ENCODE results near the gene IRGQ. TPM values are rescaled to one million over a fixed set of nuclear protein-coding genes. Genes with fewer than 3 reads are reported as not detected.

The IRGQ gene
- total RNA-seq, 1 donor from 2014 or later, result 13.1 TPM

DNA sequence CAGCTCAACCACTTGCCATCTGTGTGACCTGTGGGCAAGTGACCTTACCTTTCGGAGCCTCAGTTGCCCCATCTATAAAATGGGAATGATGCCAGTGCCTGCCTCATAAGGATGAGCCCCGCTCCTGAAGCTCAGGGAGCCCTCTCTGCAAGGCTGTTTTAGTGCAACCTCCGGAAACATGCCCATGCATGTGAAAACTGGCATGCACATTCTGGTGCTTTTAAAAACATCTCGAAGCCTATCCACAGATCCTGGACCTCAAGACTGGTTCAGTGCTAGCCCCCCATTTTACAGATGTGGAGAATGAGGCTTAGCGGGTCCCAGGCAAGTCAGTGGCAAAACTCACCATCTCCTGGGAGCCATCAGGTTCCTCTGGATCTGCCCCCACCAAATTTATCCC is 38.1 kb upstream of the IRGQ start:
- ChIA-PET POLR2A (interaction anchor here (1.8 kb wide), 1 partner anchor 14 kb away, joined by 7 read pairs; no protein-coding TSS in a partner anchor), CTCF (no interaction called here)
- TF ChIP-seq CTCF (IDR thresholded peaks at IDR 0.05), result no peak
- peaks cover 19% of the 10 kb centered on the region for H3K27me3 Mint-ChIP-seq
- no peaks in the 10 kb centered on the region for H3K9me3 Mint-ChIP-seq
- H3K27ac Mint-ChIP-seq, result no peak overlapping the region
- intact Hi-C loops (cut with micrococcal nuclease), result loop anchor here (5.0 kb wide), 1 partner anchor 33 kb away; no protein-coding TSS in a partner anchor
- H3K4me1 Mint-ChIP-seq, result peaks cover 12% of the 10 kb centered on the region
- DNase-seq (no peak), ATAC-seq (ENCODE audit: low read depth) (no peak)
- H3K36me3 Mint-ChIP-seq (ENCODE audit: low read depth), result no peaks in the 10 kb centered on the region
- H3K4me3 Mint-ChIP-seq, result no peak overlapping the region

GRCh38 chr19:43633520-43633919 is 37.6 kb upstream of the IRGQ start:
- Mint-ChIP-seq H3K27me3 (peaks cover 14% of the 10 kb centered on the region), H3K9me3 (no peaks in the 10 kb centered on the region), H3K36me3 (ENCODE audit: low read depth) (no peaks in the 10 kb centered on the region), H3K4me1 (peaks cover 6% of the 10 kb centered on the region), H3K27ac (no peak overlapping the region), H3K4me3 (no peak overlapping the region)
- DNase-seq, result no peak
- no peak for ATAC-seq (ENCODE audit: low read depth)
- no peak for TF ChIP-seq CTCF (IDR thresholded peaks at IDR 0.05)
- intact Hi-C loops (cut with micrococcal nuclease), result loop anchor here (5.0 kb wide), 1 partner anchor 34 kb away; no protein-coding TSS in a partner anchor
- ChIA-PET POLR2A (interaction anchor here (0.6 to 1.8 kb wide), 3 partner anchors 13 to 162 kb away, joined by 3 to 7 read pairs (median 3); no protein-coding TSS in a partner anchor), CTCF (no interaction called here)

DNA sequence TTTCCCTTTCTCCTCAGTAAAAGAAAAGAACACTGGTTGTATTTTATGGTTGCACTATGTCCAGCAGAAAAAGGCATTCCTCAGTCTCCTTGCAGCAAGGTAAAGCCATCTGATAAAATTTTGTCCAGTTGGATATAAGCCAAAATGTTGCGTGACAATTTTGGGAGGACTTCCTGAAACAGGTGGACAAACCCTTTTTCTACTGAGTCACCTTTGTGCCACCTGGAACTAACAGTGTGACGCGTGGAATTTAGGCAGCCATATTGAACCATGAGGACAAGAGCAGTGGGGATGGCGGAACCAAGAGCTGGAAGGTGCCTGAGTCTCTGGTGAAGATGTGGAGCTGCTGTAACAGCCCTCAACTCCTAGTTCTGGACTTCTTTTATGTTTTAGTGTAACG is 35.6 kb upstream of the IRGQ start:
- no peak for ATAC-seq (ENCODE audit: low read depth)
- peaks cover 9% of the 10 kb centered on the region for H3K27me3 Mint-ChIP-seq
- H3K27ac Mint-ChIP-seq, result no peak overlapping the region
- CTCF ChIA-PET, result no interaction called here
- POLR2A ChIA-PET, result no interaction called here
- no peak for DNase-seq
- no peaks in the 10 kb centered on the region for H3K9me3 Mint-ChIP-seq
- no peaks in the 10 kb centered on the region for H3K36me3 Mint-ChIP-seq (ENCODE audit: low read depth)
- H3K4me3 Mint-ChIP-seq, result no peak overlapping the region
- intact Hi-C loops (cut with micrococcal nuclease), result loop anchor here (5.0 kb wide), 1 partner anchor 36 kb away; no protein-coding TSS in a partner anchor
- H3K4me1 Mint-ChIP-seq, result peaks cover 4% of the 10 kb centered on the region
- TF ChIP-seq CTCF (IDR thresholded peaks at IDR 0.05), result no peak

DNA sequence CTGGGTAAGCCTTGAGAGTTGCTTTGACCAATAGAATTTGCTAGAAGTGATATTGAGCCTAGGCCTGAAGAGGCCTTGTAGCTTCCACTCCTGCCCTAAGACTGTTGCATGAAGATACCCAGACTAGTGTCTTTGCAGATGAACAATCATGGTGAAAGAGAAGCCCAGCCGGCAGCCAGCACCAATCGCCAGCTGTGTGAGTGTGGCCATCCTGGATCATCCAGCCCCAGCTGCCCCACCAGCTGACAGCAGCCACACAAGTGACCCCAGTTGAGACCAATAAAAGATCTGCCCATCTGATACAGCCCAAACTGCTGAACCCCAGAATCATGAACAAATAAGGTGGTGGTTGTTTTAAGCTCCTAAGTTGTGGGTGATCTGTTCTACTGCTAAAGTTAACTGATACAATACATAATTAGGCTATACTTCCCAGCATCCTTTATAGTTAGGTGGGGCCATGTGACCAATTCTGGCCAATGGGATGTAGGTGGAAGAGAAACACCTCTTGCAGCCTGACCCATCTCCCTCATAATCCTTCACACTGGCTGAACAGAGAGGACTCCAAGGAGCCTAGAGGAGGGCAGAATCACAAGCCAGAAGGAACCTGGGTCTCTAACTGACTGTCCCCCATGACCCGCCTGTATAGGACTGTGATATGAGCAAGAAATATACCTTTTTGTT is 32.9 kb upstream of the IRGQ start:
- Mint-ChIP-seq H3K27me3 (peaks cover 7% of the 10 kb centered on the region), H3K36me3 (ENCODE audit: low read depth) (no peaks in the 10 kb centered on the region), H3K4me3 (no peak overlapping the region), H3K27ac (no peak overlapping the region), H3K4me1 (peaks cover 10% of the 10 kb centered on the region), H3K9me3 (no peaks in the 10 kb centered on the region)
- no peak for DNase-seq
- intact Hi-C loops (cut with micrococcal nuclease), result no loop called here
- CTCF ChIA-PET, result interaction anchor here (0.6 to 1.2 kb wide), 2 partner anchors 49 to 74 kb away, joined by 3 read pairs; no protein-coding TSS in a partner anchor
- no peak for ATAC-seq (ENCODE audit: low read depth)
- POLR2A ChIA-PET, result no interaction called here
- TF ChIP-seq CTCF (IDR thresholded peaks at IDR 0.05), result no peak

GRCh38 chr19:43626838-43627237 is 30.9 kb upstream of the IRGQ start:
- intact Hi-C loops (cut with micrococcal nuclease), result no loop called here
- H3K9me3 Mint-ChIP-seq, result no peaks in the 10 kb centered on the region
- ATAC-seq (ENCODE audit: low read depth), result no peak
- DNase-seq, result no peak
- no peak overlapping the region for H3K4me3 Mint-ChIP-seq
- H3K27me3 Mint-ChIP-seq, result peaks cover 4% of the 10 kb centered on the region
- peaks cover 10% of the 10 kb centered on the region for H3K4me1 Mint-ChIP-seq
- ChIA-PET CTCF (no interaction called here), POLR2A (interaction anchor here (0.6 kb wide), 1 partner anchor 16 kb away, joined by 3 read pairs; no protein-coding TSS in a partner anchor)
- TF ChIP-seq CTCF (IDR thresholded peaks at IDR 0.05), result no peak
- H3K27ac Mint-ChIP-seq, result no peak overlapping the region
- no peaks in the 10 kb centered on the region for H3K36me3 Mint-ChIP-seq (ENCODE audit: low read depth)

Data from activated B cell treated with CpG ODN at 0.5 μM for 24 hours (primary cell).